B cell (primary cell): Measurements from ENCODE around the gene GRAMD2B. TPM values are rescaled to one million over a fixed set of nuclear protein-coding genes. Genes with fewer than 3 reads are reported as not detected.

Experiments
- ATAC-seq: fragments of 200-7000 bp; cut with Tn5 transposase; one replicate; pipeline ENCODE4 v1.10.0; 2021; ENCODE audit warnings: low read depth, mild to moderate bottlenecking, moderate number of reproducible peaks, moderate library complexity
- CTCF ChIA-PET: fragments of 350-600 bp; sonication (Branson Sonifier 250); formaldehyde crosslinking; loops from one replicate; lab custom pipeline; 2021; ENCODE audit warnings: antibody characterized with exemption, inconsistent platforms; lab: Charles Lee
- POLR2A ChIA-PET: fragments of 350-600 bp; sonication (Branson Sonifier 250); formaldehyde crosslinking; loops from one replicate; lab custom pipeline; 2021; ENCODE audit warnings: antibody characterized with exemption; lab: Charles Lee
- DNase-seq: peaks from one replicate; pipeline ENCODE4 v3.0.0; 2013
- H2AFZ ChIP-seq: 2 replicates; pipeline ENCODE4 v1.6.1; 2012; ENCODE audit warnings: mild to moderate bottlenecking, low read depth, low read length; ENCODE audit not compliant: insufficient read depth, poor library complexity, severe bottlenecking
- H3K27ac ChIP-seq, 2 donors: 1 replicate in 1 of 2; 2 replicates in 1 of 2; pipeline ENCODE4 v1.5.1; 2012 to 2013; ENCODE audit warnings: low read length in 2 of 2, mild to moderate bottlenecking in 2 of 2, moderate library complexity in 1 of 2
- H3K27me3 ChIP-seq, 4 experiments: fragments of 200-600 bp in 1 of 4; sonication (generic) in 1 of 4; replicated peaks in 1 of 4; 1 replicate in 2 of 4; 2 replicates in 2 of 4; pipeline versions ENCODE4 v1.6.1 to v1.7.0; 2013 to 2016; ENCODE audit warnings: low read length in 3 of 4, mild to moderate bottlenecking in 2 of 4, mixed read lengths in 1 of 4, moderate library complexity in 1 of 4; ENCODE audit not compliant: insufficient read depth in 4 of 4, control insufficient read depth in 3 of 4; ENCODE audit errors: control extremely low read depth in 1 of 4
- H3K36me3 ChIP-seq, 2 experiments: replicated peaks in 1 of 2; 1 replicate in 1 of 2; 2 replicates in 1 of 2; pipeline versions ENCODE4 v1.6.1 to v1.7.1; 2013; ENCODE audit warnings: low read length in 1 of 2; ENCODE audit not compliant: insufficient read depth in 2 of 2, control insufficient read depth in 1 of 2; ENCODE audit errors: control extremely low read depth in 1 of 2, extremely low read depth in 1 of 2
- H3K4me1 ChIP-seq, 2 donors: fragments of 200-600 bp in 1 of 2; sonication (generic) in 1 of 2; 1 replicate in 1 of 2; 2 replicates in 1 of 2; pipeline versions ENCODE4 v1.5.1 to v1.6.1; 2013 to 2017; ENCODE audit warnings: low read length in 2 of 2; ENCODE audit not compliant: control insufficient read depth in 2 of 2, insufficient read depth in 2 of 2
- H3K4me2 ChIP-seq: replicated peaks from 2 replicates; pipeline ENCODE3; 2012; ENCODE audit warnings: mild to moderate bottlenecking, low read depth, low read length; ENCODE audit not compliant: poor library complexity, severe bottlenecking
- H3K4me3 ChIP-seq, 5 experiments: fragments of 200-600 bp in 1 of 5; sonication (generic) in 1 of 5; 1 replicate in 3 of 5; 2 replicates in 2 of 5; pipeline versions ENCODE4 v1.5.1 to v1.7.0; 2011 to 2016; ENCODE audit warnings: low read length in 4 of 5, mild to moderate bottlenecking in 4 of 5, low read depth in 2 of 5, control low read depth in 1 of 5, moderate library complexity in 1 of 5; ENCODE audit not compliant: insufficient read depth in 1 of 5; ENCODE audit errors: control extremely low read depth in 1 of 5, extremely low read depth in 1 of 5
- H3K79me2 ChIP-seq: fragments of 200-600 bp; sonication (generic); one replicate; pipeline ENCODE4 v1.6.0; 2016; ENCODE audit warnings: low read length; ENCODE audit not compliant: control insufficient read depth, insufficient read depth
- H3K9ac ChIP-seq: fragments of 200-600 bp; sonication (generic); 2 replicates; pipeline ENCODE4 v1.6.1; 2017; ENCODE audit warnings: mild to moderate bottlenecking, low read length, moderate library complexity
- H3K9me3 ChIP-seq, 3 donors: one replicate each; pipeline versions ENCODE4 v1.6.1 to v1.7.1; 2013; ENCODE audit warnings: low read length in 2 of 3; ENCODE audit not compliant: control insufficient read depth in 2 of 3, insufficient read depth in 1 of 3; ENCODE audit errors: control extremely low read depth in 1 of 3
- H4K20me1 ChIP-seq: 2 replicates; pipeline ENCODE4 v1.6.0; 2012; ENCODE audit warnings: mild to moderate bottlenecking, low read length; ENCODE audit not compliant: insufficient read depth, control insufficient read depth, poor library complexity, severe bottlenecking
- H3K27ac Mint-ChIP-seq: one replicate; pipeline ENCODE4 v1.8.0; 2021; ENCODE audit warnings: mixed read lengths
- H3K27me3 Mint-ChIP-seq: one replicate; pipeline ENCODE4 v1.8.0; 2021; ENCODE audit warnings: mixed read lengths
- H3K4me1 Mint-ChIP-seq: one replicate; pipeline ENCODE4 v1.8.0; 2021; ENCODE audit warnings: mixed read lengths
- H3K4me3 Mint-ChIP-seq: one replicate; pipeline ENCODE4 v1.8.0; 2021; ENCODE audit warnings: mixed read lengths
- H3K9me3 Mint-ChIP-seq: one replicate; pipeline ENCODE4 v1.8.0; 2022; ENCODE audit warnings: mixed read lengths; ENCODE audit not compliant: insufficient read depth
- EZH2 ChIP-seq: IDR thresholded peaks from 2 replicates; pipeline ENCODE4 v1.6.1; 2012; ENCODE audit warnings: borderline replicate concordance, low read depth, mild to moderate bottlenecking, moderate library complexity, low read length; ENCODE audit not compliant: insufficient read depth, poor library complexity, severe bottlenecking
- WGBS: methylation state at CpG from one replicate; pipeline ENCODE4 v1.1.5; 2013; ENCODE audit warnings: missing lambda C conversion rate; ENCODE audit not compliant: insufficient coverage; 5-methylcytosine and 5-hydroxymethylcytosine counted together
- intact Hi-C: fragments of 100-400 bp; cut with micrococcal nuclease; formaldehyde crosslinking; loops from one replicate; pipeline ENCODE4 v1.10.0; 2022
- polyA plus RNA-seq: library from polyadenylated mRNA; depleted of rRNA; stranded (reverse); fragments of >200 nt; gene quantifications from 2 replicates; pipeline ENCODE4 v1.2.3, GENCODE V29; 2012
- total RNA-seq, 2 donors: library from RNA; stranded (reverse); fragments of 120-200 nt in 1 of 2; gene quantifications; 1 replicate in 1 of 2; 2 replicates in 1 of 2; pipeline versions ENCODE4 v1.2.3 to v1.2.4, GENCODE V29; 2013 to 2022
- TF ChIP-seq, protein P1 (sequence below): fragments of 200-600 bp; IDR thresholded peaks from one replicate; pipeline ENCODE4 v1.8.0; 2022; ENCODE audit warnings: antibody characterized with exemption, mild to moderate bottlenecking

Gene GRAMD2B
- total and polyA plus RNA-seq, 2 donors (not counting 1 experiment from before 2014, with no cell fraction given), result 0.86 to 3.6 TPM

DNA sequence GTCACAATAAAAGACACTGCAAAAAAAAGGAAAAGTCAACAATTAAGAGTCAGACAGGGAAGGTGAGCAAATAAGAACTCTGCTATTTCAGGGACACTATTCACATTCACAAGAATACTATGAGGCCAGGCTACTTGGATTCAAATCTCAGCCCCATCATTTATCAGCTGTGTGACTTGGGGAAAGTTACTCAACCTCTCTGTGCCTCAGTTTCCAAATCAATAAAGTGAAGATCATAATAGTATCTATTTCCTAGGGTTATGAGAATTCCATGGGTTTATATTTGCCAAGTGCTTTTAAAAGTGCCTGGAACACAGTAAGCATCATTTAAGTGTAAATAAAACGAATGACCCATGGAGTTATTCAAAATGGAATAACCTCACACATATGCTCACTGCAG is 115.4 kb downstream of the GRAMD2B start:
- Histone ChIP-seq H4K20me1 (no peaks in the 10 kb centered on the region), H3K4me2 (no peak overlapping the region), H3K9me3 (peaks cover 0 to 3% (median 0%) of the 10 kb centered on the region in 3 donors), H2AFZ (no peak overlapping the region), H3K79me2 (no peaks in the 10 kb centered on the region), H3K27ac (no peak overlapping the region), H3K36me3 (no peaks in the 10 kb centered on the region), H3K4me1 (no peaks in the 10 kb centered on the region), H3K27me3 (no peaks in the 10 kb centered on the region), H3K4me3 (no peak overlapping the region), H3K9ac (no peak overlapping the region)
- ATAC-seq (no peak), DNase-seq (no peak)
- TF ChIP-seq, protein P1, sequence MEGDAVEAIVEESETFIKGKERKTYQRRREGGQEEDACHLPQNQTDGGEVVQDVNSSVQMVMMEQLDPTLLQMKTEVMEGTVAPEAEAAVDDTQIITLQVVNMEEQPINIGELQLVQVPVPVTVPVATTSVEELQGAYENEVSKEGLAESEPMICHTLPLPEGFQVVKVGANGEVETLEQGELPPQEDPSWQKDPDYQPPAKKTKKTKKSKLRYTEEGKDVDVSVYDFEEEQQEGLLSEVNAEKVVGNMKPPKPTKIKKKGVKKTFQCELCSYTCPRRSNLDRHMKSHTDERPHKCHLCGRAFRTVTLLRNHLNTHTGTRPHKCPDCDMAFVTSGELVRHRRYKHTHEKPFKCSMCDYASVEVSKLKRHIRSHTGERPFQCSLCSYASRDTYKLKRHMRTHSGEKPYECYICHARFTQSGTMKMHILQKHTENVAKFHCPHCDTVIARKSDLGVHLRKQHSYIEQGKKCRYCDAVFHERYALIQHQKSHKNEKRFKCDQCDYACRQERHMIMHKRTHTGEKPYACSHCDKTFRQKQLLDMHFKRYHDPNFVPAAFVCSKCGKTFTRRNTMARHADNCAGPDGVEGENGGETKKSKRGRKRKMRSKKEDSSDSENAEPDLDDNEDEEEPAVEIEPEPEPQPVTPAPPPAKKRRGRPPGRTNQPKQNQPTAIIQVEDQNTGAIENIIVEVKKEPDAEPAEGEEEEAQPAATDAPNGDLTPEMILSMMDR, result no peak
- TF ChIP-seq EZH2, result no peak
- Mint-ChIP-seq H3K27me3 (no peaks in the 10 kb centered on the region), H3K4me3 (no peak overlapping the region), H3K27ac (no peak overlapping the region), H3K9me3 (no peaks in the 10 kb centered on the region), H3K4me1 (no peaks in the 10 kb centered on the region)
- CTCF ChIA-PET, result interaction anchor here (0.6 to 7.2 kb wide), 9 partner anchors 11 to 359 kb away, joined by 3 to 93 read pairs (median 4); no protein-coding TSS in a partner anchor
- intact Hi-C loops, result no loop called here
- WGBS, result no CpG with 5 or more reads among the region's 1 CpG
- POLR2A ChIA-PET, result no interaction called here

DNA sequence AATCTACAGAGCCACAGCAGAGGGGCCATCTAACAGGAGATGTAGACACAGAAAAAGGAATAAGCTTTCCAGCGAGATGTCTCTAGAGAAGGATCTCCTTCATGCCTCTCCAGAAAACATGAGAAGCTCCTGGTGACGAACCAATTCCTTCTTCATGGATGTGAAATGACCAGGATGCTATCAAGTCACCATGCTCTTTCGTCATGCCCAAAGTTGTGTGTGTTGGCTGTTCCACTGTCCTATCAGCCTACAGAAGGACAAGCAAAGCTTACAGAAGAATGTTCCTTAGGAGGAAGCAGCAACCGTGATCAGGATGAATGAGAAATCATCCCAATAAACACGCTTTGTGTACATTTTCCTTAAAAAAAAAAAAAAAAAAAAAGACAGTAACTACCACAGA is 117.4 kb downstream of the GRAMD2B start:
- Histone ChIP-seq H3K4me3 (no peak overlapping the region), H3K9me3 (peaks cover 0 to 3% (median 0%) of the 10 kb centered on the region in 3 donors), H3K4me2 (no peak overlapping the region), H3K9ac (no peak overlapping the region), H3K4me1 (no peaks in the 10 kb centered on the region), H3K27me3 (no peaks in the 10 kb centered on the region), H3K79me2 (no peaks in the 10 kb centered on the region), H3K27ac (no peak overlapping the region), H3K36me3 (no peaks in the 10 kb centered on the region), H4K20me1 (no peaks in the 10 kb centered on the region), H2AFZ (no peak overlapping the region)
- POLR2A ChIA-PET, result no interaction called here
- Mint-ChIP-seq H3K4me1 (no peaks in the 10 kb centered on the region), H3K4me3 (no peak overlapping the region), H3K9me3 (no peaks in the 10 kb centered on the region), H3K27ac (no peak overlapping the region), H3K27me3 (no peaks in the 10 kb centered on the region)
- 100% methylated on average over 2 of the region's 5 CpGs for WGBS
- intact Hi-C loops, result no loop called here
- CTCF ChIA-PET, result interaction anchor here (0.7 to 7.2 kb wide), 10 partner anchors 9 to 786 kb away, joined by 3 to 93 read pairs (median 4); no protein-coding TSS in a partner anchor
- no peak for DNase-seq
- ATAC-seq, result no peak
- no peak for TF ChIP-seq EZH2
- TF ChIP-seq, protein P1, result no peak
